Trophoblast cell (in vitro differentiated cells and primary cell): ENCODE results near the gene SH3GLB1.
A peak's percentile ranks its signal among the peaks of the same experiment; 100 is the strongest.

ENCODE experiments used
- DNase-seq, 2 donors: peaks; one replicate each; pipeline ENCODE4 v3.0.0-alpha.2; 2016
- H2AFZ ChIP-seq: 2 replicates; pipeline ENCODE4 v1.6.1; 2013; ENCODE audit warnings: low read length, moderate library complexity, mild to moderate bottlenecking; ENCODE audit not compliant: insufficient read depth, poor library complexity
- H2AK5ac ChIP-seq: 2 replicates; pipeline ENCODE4 v1.6.1; 2013; ENCODE audit warnings: mild to moderate bottlenecking, low read length
- H2BK120ac ChIP-seq: 2 replicates; pipeline ENCODE4 v1.6.1; 2013; ENCODE audit warnings: low read length, mild to moderate bottlenecking, moderate library complexity; ENCODE audit not compliant: insufficient read depth, poor library complexity
- H2BK12ac ChIP-seq: 2 replicates; pipeline ENCODE4 v1.6.1; 2013; ENCODE audit warnings: mild to moderate bottlenecking, low read length, moderate library complexity
- H2BK5ac ChIP-seq: 2 replicates; pipeline ENCODE4 v1.6.1; 2013; ENCODE audit warnings: low read length, low read depth, moderate library complexity, mild to moderate bottlenecking; ENCODE audit not compliant: poor library complexity
- H3K14ac ChIP-seq: 2 replicates; pipeline ENCODE4 v1.6.1; 2013; ENCODE audit warnings: mild to moderate bottlenecking, low read length
- H3K18ac ChIP-seq: 2 replicates; pipeline ENCODE4 v1.6.1; 2013; ENCODE audit warnings: mild to moderate bottlenecking, low read length
- H3K23ac ChIP-seq: 2 replicates; pipeline ENCODE4 v1.6.1; 2013; ENCODE audit warnings: low read length
- H3K27ac ChIP-seq: 2 replicates; pipeline ENCODE4 v1.5.1; 2013; ENCODE audit warnings: low read depth, mild to moderate bottlenecking, inconsistent platforms, low read length, moderate library complexity
- H3K27me3 ChIP-seq: 2 replicates; pipeline ENCODE4 v1.6.1; 2013; ENCODE audit warnings: inconsistent platforms, mild to moderate bottlenecking, low read length, moderate library complexity; ENCODE audit not compliant: insufficient read depth
- H3K36me3 ChIP-seq, 2 experiments: 1 replicate in 1 of 2; 2 replicates in 1 of 2; pipeline ENCODE4 v1.6.1; 2013; ENCODE audit warnings: low read length in 2 of 2, mild to moderate bottlenecking in 2 of 2, moderate library complexity in 1 of 2; ENCODE audit not compliant: insufficient read depth in 2 of 2, control insufficient read depth in 1 of 2
- H3K4ac ChIP-seq: 2 replicates; pipeline ENCODE4 v1.6.1; 2013; ENCODE audit warnings: low read depth, mild to moderate bottlenecking, low read length, moderate library complexity
- H3K4me1 ChIP-seq, 2 experiments: 1 replicate in 1 of 2; 2 replicates in 1 of 2; pipeline ENCODE4 v1.6.1; 2013; ENCODE audit warnings: low read length in 2 of 2, mild to moderate bottlenecking in 2 of 2, moderate library complexity in 1 of 2; ENCODE audit not compliant: insufficient read depth in 2 of 2, control insufficient read depth in 1 of 2
- H3K4me2 ChIP-seq: 2 replicates; pipeline ENCODE4 v1.6.1; 2013; ENCODE audit warnings: inconsistent platforms, mild to moderate bottlenecking, low read length, moderate library complexity
- H3K4me3 ChIP-seq: 2 replicates; pipeline ENCODE4 v1.5.1; 2013; ENCODE audit warnings: mild to moderate bottlenecking, low read depth, low read length, inconsistent platforms
- H3K79me1 ChIP-seq: one replicate; pipeline ENCODE4 v1.6.1; 2013; ENCODE audit warnings: low read length
- H3K79me2 ChIP-seq: 2 replicates; pipeline ENCODE4 v1.6.1; 2013; ENCODE audit warnings: low read length, mild to moderate bottlenecking; ENCODE audit not compliant: control insufficient read depth, insufficient read depth, poor library complexity
- H3K9ac ChIP-seq: 2 replicates; pipeline ENCODE4 v1.6.1; 2013; ENCODE audit warnings: mild to moderate bottlenecking, low read length
- H3K9me3 ChIP-seq: 2 replicates; pipeline ENCODE4 v1.6.1; 2013; ENCODE audit warnings: low read depth, mild to moderate bottlenecking, control low read depth, inconsistent platforms, low read length; ENCODE audit not compliant: insufficient read depth
- H4K12ac ChIP-seq: 2 replicates; pipeline ENCODE4 v1.6.1; 2013; ENCODE audit warnings: low read depth, mild to moderate bottlenecking, low read length, moderate library complexity
- H4K8ac ChIP-seq: 2 replicates; pipeline ENCODE4 v1.6.1; 2013; ENCODE audit warnings: low read depth, mild to moderate bottlenecking, low read length, moderate library complexity
- H4K91ac ChIP-seq: one replicate; pipeline ENCODE4 v1.6.1; 2013; ENCODE audit warnings: low read depth, mild to moderate bottlenecking, low read length, moderate library complexity
- WGBS: extraction: QIAGEN DNeasy Blood & Tissue Kit; methylation state at CpG from one replicate; pipeline ENCODE4 v1.1.7; 2013; ENCODE audit warnings: missing lambda C conversion rate; ENCODE audit not compliant: insufficient read length, insufficient coverage; ENCODE audit errors: extremely low coverage; 5-methylcytosine and 5-hydroxymethylcytosine counted together

Gene SH3GLB1

GRCh38 chr1:86757272-86757984, 53.1 kb downstream of the SH3GLB1 start:
- H3K18ac ChIP-seq = no peak overlapping the region
- no peaks in the 10 kb centered on the region for H3K27me3 ChIP-seq
- H4K8ac ChIP-seq = no peak overlapping the region
- no peak overlapping the region for H2AFZ ChIP-seq
- H3K23ac ChIP-seq = no peak overlapping the region
- H3K27ac ChIP-seq = no peak overlapping the region
- no peak overlapping the region for H3K9ac ChIP-seq
- no peak for DNase-seq
- peaks cover 2 to 3% of the 10 kb centered on the region in 2 experiments for H3K4me1 ChIP-seq
- no peak overlapping the region for H4K91ac ChIP-seq
- no peak overlapping the region for H2BK120ac ChIP-seq
- H3K79me1 ChIP-seq = peaks cover 2% of the 10 kb centered on the region
- no peak overlapping the region for H3K4me2 ChIP-seq
- H3K14ac ChIP-seq = no peak overlapping the region
- no peak overlapping the region for H2BK12ac ChIP-seq
- H3K79me2 ChIP-seq = peaks cover 1% of the 10 kb centered on the region
- H3K36me3 ChIP-seq = no peaks in the 10 kb centered on the region
- no peaks in the 10 kb centered on the region for H3K9me3 ChIP-seq
- no CpG with 5 or more reads among the region's 14 CpGs for WGBS
- H4K12ac ChIP-seq = no peak overlapping the region
- H3K4me3 ChIP-seq = no peak overlapping the region
- no peak overlapping the region for H3K4ac ChIP-seq
- H2BK5ac ChIP-seq = no peak overlapping the region
- H2AK5ac ChIP-seq = no peak overlapping the region

- Histone ChIP-seq H3K36me3 (no peaks in the 10 kb centered on the region), H2BK5ac (no peak overlapping the region)
- WGBS = no CpG with 5 or more reads among the region's 3 CpGs
Observed at GRCh38 chr1:86758570-86758969, 54.2 kb downstream of the SH3GLB1 start.

GRCh38 chr1:86760199-86760598, 55.8 kb downstream of the SH3GLB1 start:
- Histone ChIP-seq H2AFZ (no peak overlapping the region), H3K4me3 (no peak overlapping the region)

More at GRCh38 chr1:86758570-86758969, 54.2 kb downstream of the SH3GLB1 start:
- Histone ChIP-seq H2BK120ac (no peak overlapping the region), H3K27ac (no peak overlapping the region), H3K4ac (no peak overlapping the region), H3K4me3 (no peak overlapping the region), H4K8ac (no peak overlapping the region), H4K12ac (no peak overlapping the region), H3K79me2 (peaks cover 1% of the 10 kb centered on the region), H4K91ac (no peak overlapping the region), H3K27me3 (no peaks in the 10 kb centered on the region), H3K79me1 (peaks cover 2% of the 10 kb centered on the region), H3K18ac (no peak overlapping the region), H3K9me3 (no peaks in the 10 kb centered on the region), H2AFZ (no peak overlapping the region), H2BK12ac (no peak overlapping the region), H3K4me2 (no peak overlapping the region), H3K23ac (no peak overlapping the region), H2AK5ac (no peak overlapping the region), H3K14ac (no peak overlapping the region), H3K4me1 (peaks cover 2 to 7% of the 10 kb centered on the region in 2 experiments), H3K9ac (no peak overlapping the region)
- no peak for DNase-seq

GRCh38 chr1:86762336-86762735, 58.0 kb downstream of the SH3GLB1 start:
- no peak overlapping the region for H3K4ac ChIP-seq
- peaks cover 2% of the 10 kb centered on the region for H3K79me1 ChIP-seq
- H4K91ac ChIP-seq = no peak overlapping the region
- H3K4me1 ChIP-seq = peaks cover under 1 to 4% of the 10 kb centered on the region in 2 experiments
- H2BK5ac ChIP-seq = no peak overlapping the region
- peak; percentile 69 to 96 for DNase-seq
- no CpG with 5 or more reads among the region's 7 CpGs for WGBS
- H2AFZ ChIP-seq = no peak overlapping the region
- no peak overlapping the region for H3K18ac ChIP-seq
- H3K9me3 ChIP-seq = no peaks in the 10 kb centered on the region
- no peaks in the 10 kb centered on the region for H3K27me3 ChIP-seq
- H3K4me2 ChIP-seq = no peak overlapping the region
- peaks cover 1% of the 10 kb centered on the region for H3K79me2 ChIP-seq
- peak overlapping the region; percentile 53 for H3K27ac ChIP-seq
- H2BK120ac ChIP-seq = no peak overlapping the region
- no peak overlapping the region for H4K12ac ChIP-seq
- no peak overlapping the region for H3K14ac ChIP-seq
- H2AK5ac ChIP-seq = no peak overlapping the region
- no peak overlapping the region for H4K8ac ChIP-seq
- H2BK12ac ChIP-seq = no peak overlapping the region
- no peak overlapping the region for H3K9ac ChIP-seq
- H3K36me3 ChIP-seq = no peaks in the 10 kb centered on the region
- H3K4me3 ChIP-seq = no peak overlapping the region
- no peak overlapping the region for H3K23ac ChIP-seq

More at GRCh38 chr1:86760199-86760598, 55.8 kb downstream of the SH3GLB1 start:
- Histone ChIP-seq H3K4me1 (peaks cover 2 to 4% of the 10 kb centered on the region in 2 experiments), H4K8ac (no peak overlapping the region), H3K27me3 (no peaks in the 10 kb centered on the region), H3K79me2 (peaks cover 1% of the 10 kb centered on the region), H2BK12ac (no peak overlapping the region), H2AK5ac (no peak overlapping the region), H3K14ac (no peak overlapping the region), H3K4me2 (no peak overlapping the region), H3K23ac (no peak overlapping the region), H3K27ac (no peak overlapping the region), H2BK120ac (no peak overlapping the region), H3K79me1 (peaks cover 2% of the 10 kb centered on the region), H2BK5ac (no peak overlapping the region), H3K9ac (no peak overlapping the region), H4K91ac (no peak overlapping the region), H3K36me3 (no peaks in the 10 kb centered on the region), H3K4ac (no peak overlapping the region), H3K18ac (no peak overlapping the region), H3K9me3 (no peaks in the 10 kb centered on the region), H4K12ac (no peak overlapping the region)
- DNase-seq = no peak
- WGBS = no CpG with 5 or more reads among the region's 1 CpG
